Caco-2 (cell line): ENCODE results near the gene CLSTN2. TPM values are rescaled to one million over a fixed set of nuclear protein-coding genes. Genes with fewer than 3 reads are reported as not detected.

ENCODE experiments used
- BruUV-seq: library from RNA; stranded (reverse); fragments of 400-500 nt; replicated peaks from 2 replicates; lab custom pipeline; 2021; lab: Mats Ljungman, UMichigan
- CTCF ChIA-PET: fragments of 300-600 bp; sonication (Branson Sonifier 250); formaldehyde crosslinking; loops from one replicate; lab custom pipeline; 2022; ENCODE audit warnings: antibody characterized with exemption; lab: Charles Lee
- POLR2A ChIA-PET: fragments of 300-600 bp; sonication (Branson Sonifier 250); formaldehyde crosslinking; loops from one replicate; lab custom pipeline; 2022; ENCODE audit warnings: antibody characterized with exemption; lab: Charles Lee
- DNase-seq, 2 experiments: peaks; one replicate each; pipeline versions ENCODE4 v3.0.0 to v3.0.0-alpha.2; 2020 to 2022
- H3K27me3 ChIP-seq: replicated peaks from 2 replicates; pipeline ENCODE4 v1.6.0; 2011; ENCODE audit warnings: low read length; ENCODE audit not compliant: control insufficient read depth, insufficient read depth
- H3K36me3 ChIP-seq: 2 replicates; pipeline ENCODE4 v1.5.1; 2011; ENCODE audit warnings: low read length; ENCODE audit not compliant: control insufficient read depth, insufficient read depth
- H3K4me1 ChIP-seq: fragments of 250-450 bp; sonication (Bioruptor Pico); 2 replicates; pipeline ENCODE4 v1.5.1; 2020; ENCODE audit warnings: mild to moderate bottlenecking
- H3K4me3 ChIP-seq: 2 replicates; pipeline ENCODE4 v1.5.1; 2011; ENCODE audit warnings: low read depth, mild to moderate bottlenecking, control low read depth, low read length
- H3K9me3 ChIP-seq: fragments of 250-450 bp; sonication (Bioruptor Pico); 2 replicates; pipeline ENCODE4 v1.5.1; 2020; ENCODE audit warnings: mild to moderate bottlenecking, moderate library complexity
- H3K27ac Mint-ChIP-seq: one replicate; pipeline ENCODE4 v1.8.0; 2022; ENCODE audit warnings: mixed read lengths; ENCODE audit not compliant: unreplicated experiment
- H3K27me3 Mint-ChIP-seq: one replicate; pipeline ENCODE4 v1.8.0; 2022; ENCODE audit warnings: mixed read lengths; ENCODE audit not compliant: insufficient read depth, unreplicated experiment
- H3K36me3 Mint-ChIP-seq: one replicate; pipeline ENCODE4 v1.8.0; 2022; ENCODE audit warnings: mild to moderate bottlenecking, mixed read lengths; ENCODE audit not compliant: insufficient read depth, unreplicated experiment
- H3K4me1 Mint-ChIP-seq: one replicate; pipeline ENCODE4 v1.8.0; 2022; ENCODE audit warnings: low read depth, mixed read lengths; ENCODE audit not compliant: unreplicated experiment
- H3K4me3 Mint-ChIP-seq: one replicate; pipeline ENCODE4 v1.8.0; 2022; ENCODE audit warnings: mild to moderate bottlenecking, moderate library complexity, mixed read lengths; ENCODE audit not compliant: unreplicated experiment
- H3K9me3 Mint-ChIP-seq: one replicate; pipeline ENCODE4 v1.8.0; 2022; ENCODE audit warnings: mixed read lengths; ENCODE audit not compliant: unreplicated experiment
- CTCF ChIP-seq, 2 experiments: fragments of 200-600 bp in 1 of 2; IDR thresholded peaks; 1 replicate in 1 of 2; 2 replicates in 1 of 2; pipeline versions ENCODE4 v1.5.1 to v1.8.0; 2011 to 2022; ENCODE audit warnings: antibody characterized with exemption in 1 of 2, control low read depth in 1 of 2, inconsistent platforms in 1 of 2, low read depth in 1 of 2, low read length in 1 of 2, mild to moderate bottlenecking in 1 of 2, moderate library complexity in 1 of 2; ENCODE audit not compliant: insufficient read depth in 1 of 2, severe bottlenecking in 1 of 2, unreplicated experiment in 1 of 2
- intact Hi-C: fragments of 100-400 bp; cut with micrococcal nuclease; formaldehyde crosslinking; loops from one replicate; pipeline ENCODE4 v1.10.0; 2022; ENCODE audit not compliant: unreplicated experiment
- total RNA-seq: library from RNA; stranded (reverse); gene quantifications from 2 replicates; pipeline ENCODE4 v1.2.3, GENCODE V29; 2022

The CLSTN2 gene
- total RNA-seq, 1 experiment from 2014 or later, result 26.1 TPM

GRCh38 chr3:139935866-139936817 lies 1.2 kb downstream of the CLSTN2 start:
- DNase-seq, result peak; percentile 42 to 49
- Histone ChIP-seq H3K9me3 (no peaks in the 10 kb centered on the region), H3K4me1 (no peaks in the 10 kb centered on the region), H3K27me3 (no peaks in the 10 kb centered on the region), H3K4me3 (peak overlapping the region; percentile 55), H3K36me3 (no peaks in the 10 kb centered on the region)
- Mint-ChIP-seq H3K4me1 (peaks cover 14% of the 10 kb centered on the region), H3K36me3 (no peaks in the 10 kb centered on the region), H3K27ac (peak overlapping the region; percentile 21), H3K4me3 (peak overlapping the region; percentile 86), H3K27me3 (peaks cover 9% of the 10 kb centered on the region), H3K9me3 (no peaks in the 10 kb centered on the region)
- TF ChIP-seq CTCF (IDR thresholded peaks at IDR 0.05; ENCODE audit: insufficient read depth in 1 of 2, low read depth in 1 of 2, low read length in 1 of 2, severe bottlenecking in 1 of 2, unreplicated experiment in 1 of 2), result no peak
- no TSS peak for BruUV-seq
- intact Hi-C loops, result loop anchor here (1.0 to 10.0 kb wide), 7 partner anchors 119 to 927 kb away; no protein-coding TSS in a partner anchor
- ChIA-PET CTCF (interaction anchor here (0.6 to 1.5 kb wide), 2 partner anchors 218 to 784 kb away, joined by 3 to 7 read pairs; no protein-coding TSS in a partner anchor), POLR2A (interaction anchor here (0.6 kb wide), 1 partner anchor 119 kb away, joined by 3 read pairs; no protein-coding TSS in a partner anchor)

- H3K9me3 ChIP-seq, result no peaks in the 10 kb centered on the region
- H3K27me3 ChIP-seq, result no peaks in the 10 kb centered on the region
- DNase-seq, result peak; percentile 42 to 64
- POLR2A ChIA-PET, result no interaction called here
- Mint-ChIP-seq H3K9me3 (no peaks in the 10 kb centered on the region), H3K36me3 (peaks cover 6% of the 10 kb centered on the region), H3K27ac (no peak overlapping the region), H3K4me3 (no peak overlapping the region), H3K27me3 (peaks cover 9% of the 10 kb centered on the region), H3K4me1 (peaks cover 14% of the 10 kb centered on the region)
- CTCF ChIA-PET, result interaction anchor here (0.6 to 1.0 kb wide), 4 partner anchors 26 to 584 kb away, joined by 3 to 5 read pairs (median 4); no protein-coding TSS in a partner anchor
- no peaks in the 10 kb centered on the region for H3K36me3 ChIP-seq
- intact Hi-C loops, result loop anchor here (2.0 to 10.0 kb wide), 4 partner anchors 117 to 925 kb away; no protein-coding TSS in a partner anchor
- BruUV-seq, result no TSS peak
- no peaks in the 10 kb centered on the region for H3K4me1 ChIP-seq
- no peak overlapping the region for H3K4me3 ChIP-seq
- peak; percentile 74 to 82 for TF ChIP-seq CTCF (IDR thresholded peaks at IDR 0.05; ENCODE audit: insufficient read depth in 1 of 2, low read depth in 1 of 2, low read length in 1 of 2, severe bottlenecking in 1 of 2, unreplicated experiment in 1 of 2)
These were observed 2.8 kb downstream of the CLSTN2 start for GRCh38 chr3:139937674-139938279.

- no TSS peak for BruUV-seq
- DNase-seq, result no peak
- H3K36me3 Mint-ChIP-seq, result peaks cover 6% of the 10 kb centered on the region
- peaks cover 14% of the 10 kb centered on the region for H3K4me1 Mint-ChIP-seq
- ChIA-PET CTCF (no interaction called here), POLR2A (no interaction called here)
- H3K4me1 ChIP-seq, result no peaks in the 10 kb centered on the region
- no peaks in the 10 kb centered on the region for H3K9me3 Mint-ChIP-seq
- no peaks in the 10 kb centered on the region for H3K27me3 ChIP-seq
- no peak overlapping the region for H3K27ac Mint-ChIP-seq
- intact Hi-C loops, result loop anchor here (5.0 to 10.0 kb wide), 2 partner anchors 188 to 285 kb away; no protein-coding TSS in a partner anchor
- H3K27me3 Mint-ChIP-seq, result peaks cover 9% of the 10 kb centered on the region
- TF ChIP-seq CTCF (IDR thresholded peaks at IDR 0.05; ENCODE audit: insufficient read depth in 1 of 2, low read depth in 1 of 2, low read length in 1 of 2, severe bottlenecking in 1 of 2, unreplicated experiment in 1 of 2), result no peak
- H3K36me3 ChIP-seq, result no peaks in the 10 kb centered on the region
- H3K4me3 ChIP-seq, result no peak overlapping the region
- H3K4me3 Mint-ChIP-seq, result no peak overlapping the region
- H3K9me3 ChIP-seq, result no peaks in the 10 kb centered on the region
These were observed 4.8 kb downstream of the CLSTN2 start for GRCh38 chr3:139939681-139940190.
